ENCODE data around the gene STK36.
"Not testable (repeated sequence)": the region's sequence is repeated elsewhere in the genome, so short reads cannot be mapped to it uniquely, and the experiment has no call there.

The STK36 gene

GRCh38 chr2:218687400-218688060, 15.6 kb downstream of the STK36 start:
- in situ Hi-C loops (cut with MboI; ENCODE audit: low sequenced_read_pairs); H3K9me3 ChIP-seq; H3K4me1 ChIP-seq; H3K4me3 ChIP-seq; H3K27me3 ChIP-seq (ENCODE audit: low read depth): not testable (repeated sequence)
- H3K36me3 ChIP-seq (replicated peaks): peaks cover 10% of the 10 kb centered on the region
- DNase-seq (ENCODE audit: low spot score in 2 of 2): peak; percentile 76 to 83

GRCh38 chr2:218691234-218691633, 19.3 kb downstream of the STK36 start:
- Histone ChIP-seq H3K27me3 (ENCODE audit: low read depth) (no peaks in the 10 kb centered on the region), H3K4me1 (peaks cover 3% of the 10 kb centered on the region; the same call in 1 of the 2 replicates), H3K36me3 (replicated peaks) (peaks cover 4% of the 10 kb centered on the region), H3K4me3 (no peak overlapping the region), H3K9me3 (no peaks in the 10 kb centered on the region)
- in situ Hi-C loops (cut with MboI; ENCODE audit: low sequenced_read_pairs): no loop called here
- DNase-seq (ENCODE audit: low spot score in 2 of 2): no peak

- Histone ChIP-seq H3K4me1 (no peaks in the 10 kb centered on the region), H3K27me3 (ENCODE audit: low read depth) (no peaks in the 10 kb centered on the region), H3K4me3 (no peak overlapping the region), H3K36me3 (replicated peaks) (peaks cover 4% of the 10 kb centered on the region), H3K9me3 (no peaks in the 10 kb centered on the region)
- DNase-seq (ENCODE audit: low spot score in 2 of 2): no peak
- in situ Hi-C loops (cut with MboI; ENCODE audit: low sequenced_read_pairs): no loop called here
These were observed 22.7 kb downstream of the STK36 start for GRCh38 chr2:218694405-218695145.

- Histone ChIP-seq H3K36me3 (replicated peaks) (peaks cover 4% of the 10 kb centered on the region), H3K4me1 (no peaks in the 10 kb centered on the region), H3K27me3 (ENCODE audit: low read depth) (no peaks in the 10 kb centered on the region), H3K9me3 (no peaks in the 10 kb centered on the region), H3K4me3 (no peak overlapping the region)
- no peak for DNase-seq (ENCODE audit: low spot score in 2 of 2)
- in situ Hi-C loops (cut with MboI; ENCODE audit: low sequenced_read_pairs): no loop called here
These were observed 27.0 kb downstream of the STK36 start for GRCh38 chr2:218698885-218699284.

GRCh38 chr2:218701806-218702205, 29.9 kb downstream of the STK36 start:
- Histone ChIP-seq H3K4me3 (no peak overlapping the region), H3K9me3 (no peaks in the 10 kb centered on the region), H3K27me3 (ENCODE audit: low read depth) (no peaks in the 10 kb centered on the region), H3K36me3 (replicated peaks) (no peaks in the 10 kb centered on the region), H3K4me1 (no peaks in the 10 kb centered on the region)
- no peak for DNase-seq (ENCODE audit: low spot score in 2 of 2)
- in situ Hi-C loops (cut with MboI; ENCODE audit: low sequenced_read_pairs): no loop called here

- DNase-seq (ENCODE audit: low spot score in 2 of 2): no peak
- Histone ChIP-seq H3K4me3 (no peak overlapping the region), H3K36me3 (replicated peaks) (no peaks in the 10 kb centered on the region), H3K4me1 (no peaks in the 10 kb centered on the region), H3K9me3 (no peaks in the 10 kb centered on the region), H3K27me3 (ENCODE audit: low read depth) (no peaks in the 10 kb centered on the region)
- in situ Hi-C loops (cut with MboI; ENCODE audit: low sequenced_read_pairs): no loop called here
These were observed 31.5 kb downstream of the STK36 start for GRCh38 chr2:218703341-218703740.

GRCh38 chr2:218708086-218708485, 36.2 kb downstream of the STK36 start:
- Histone ChIP-seq H3K4me1 (peaks cover 8% of the 10 kb centered on the region), H3K27me3 (ENCODE audit: low read depth) (no peaks in the 10 kb centered on the region), H3K4me3 (no peak overlapping the region), H3K36me3 (replicated peaks) (no peaks in the 10 kb centered on the region), H3K9me3 (no peaks in the 10 kb centered on the region)
- in situ Hi-C loops (cut with MboI; ENCODE audit: low sequenced_read_pairs): no loop called here
- no peak for DNase-seq (ENCODE audit: low spot score in 2 of 2)

- in situ Hi-C loops (cut with MboI; ENCODE audit: low sequenced_read_pairs): no loop called here
- no peak for DNase-seq (ENCODE audit: low spot score in 2 of 2)
- Histone ChIP-seq H3K9me3 (no peaks in the 10 kb centered on the region), H3K36me3 (replicated peaks) (peaks cover 4% of the 10 kb centered on the region; the same call in 1 of the 2 replicates), H3K4me3 (no peak overlapping the region), H3K4me1 (peaks cover 8% of the 10 kb centered on the region), H3K27me3 (ENCODE audit: low read depth) (no peaks in the 10 kb centered on the region)
These were observed 38.0 kb downstream of the STK36 start for GRCh38 chr2:218709908-218710307.

- in situ Hi-C loops (cut with MboI; ENCODE audit: low sequenced_read_pairs): no loop called here
- Histone ChIP-seq H3K27me3 (ENCODE audit: low read depth) (no peaks in the 10 kb centered on the region), H3K9me3 (no peaks in the 10 kb centered on the region), H3K4me1 (peaks cover 8% of the 10 kb centered on the region), H3K4me3 (peak overlapping the region; percentile 88), H3K36me3 (replicated peaks) (peaks cover 8% of the 10 kb centered on the region)
- DNase-seq (ENCODE audit: low spot score in 2 of 2): no peak
These were observed 38.4 kb downstream of the STK36 start for GRCh38 chr2:218710334-218710686.

GRCh38 chr2:218710687-218711549, 39.0 kb downstream of the STK36 start, which contains the start of gene TTLL4:
Gene TTLL4, plus strand, starts transcription at chr2:218710835. Its CDS starts 26,842 bp downstream, at chr2:218737677.
- Histone ChIP-seq H3K4me3 (peak within 1 kb of the TSS; percentile 88), H3K9me3 (no peaks in the 10 kb centered on the region), H3K36me3 (replicated peaks) (peaks cover 14% of the 10 kb centered on the region), H3K27me3 (ENCODE audit: low read depth) (no peaks in the 10 kb centered on the region), H3K4me1 (peaks cover 8% of the 10 kb centered on the region)
- in situ Hi-C loops (cut with MboI; ENCODE audit: low sequenced_read_pairs): no loop called here
- DNase-seq (ENCODE audit: low spot score in 2 of 2): peak; percentile 94 to 98

GRCh38 chr2:218711550-218711929, 39.7 kb downstream of the STK36 start:
- DNase-seq (ENCODE audit: low spot score in 2 of 2): no peak
- H3K4me1 ChIP-seq: peaks cover 8% of the 10 kb centered on the region
- peaks cover 19% of the 10 kb centered on the region for H3K36me3 ChIP-seq (replicated peaks)
- H3K4me3 ChIP-seq: peak overlapping the region; percentile 88
- no peaks in the 10 kb centered on the region for H3K9me3 ChIP-seq
- H3K27me3 ChIP-seq (ENCODE audit: low read depth): no peaks in the 10 kb centered on the region
- in situ Hi-C loops (cut with MboI; ENCODE audit: low sequenced_read_pairs): no loop called here

GRCh38 chr2:218713922-218714321, 42.0 kb downstream of the STK36 start:
- no peak overlapping the region for H3K4me3 ChIP-seq
- no peaks in the 10 kb centered on the region for H3K9me3 ChIP-seq
- H3K27me3 ChIP-seq (ENCODE audit: low read depth): no peaks in the 10 kb centered on the region
- no peak for DNase-seq (ENCODE audit: low spot score in 2 of 2)
- peaks cover 8% of the 10 kb centered on the region for H3K4me1 ChIP-seq
- in situ Hi-C loops (cut with MboI; ENCODE audit: low sequenced_read_pairs): no loop called here
- peaks cover 22% of the 10 kb centered on the region for H3K36me3 ChIP-seq (replicated peaks)

GRCh38 chr2:218716070-218716469, 44.2 kb downstream of the STK36 start:
- no peak for DNase-seq (ENCODE audit: low spot score in 2 of 2)
- Histone ChIP-seq H3K36me3 (replicated peaks) (peaks cover 22% of the 10 kb centered on the region), H3K4me1 (peaks cover 15% of the 10 kb centered on the region)

GRCh38 chr2:218717262-218717661, 45.4 kb downstream of the STK36 start:
- H3K4me1 ChIP-seq: peaks cover 11% of the 10 kb centered on the region
- in situ Hi-C loops (cut with MboI; ENCODE audit: low sequenced_read_pairs): no loop called here

More at GRCh38 chr2:218716070-218716469, 44.2 kb downstream of the STK36 start:
- in situ Hi-C loops (cut with MboI; ENCODE audit: low sequenced_read_pairs): no loop called here
- Histone ChIP-seq H3K4me3 (no peak overlapping the region), H3K9me3 (no peaks in the 10 kb centered on the region), H3K27me3 (ENCODE audit: low read depth) (no peaks in the 10 kb centered on the region)

More at GRCh38 chr2:218717262-218717661, 45.4 kb downstream of the STK36 start:
- Histone ChIP-seq H3K27me3 (ENCODE audit: low read depth) (no peaks in the 10 kb centered on the region), H3K4me3 (no peak overlapping the region), H3K36me3 (replicated peaks) (peaks cover 22% of the 10 kb centered on the region), H3K9me3 (no peaks in the 10 kb centered on the region)
- no peak for DNase-seq (ENCODE audit: low spot score in 2 of 2)
